ENCODE data around the gene THBS4.
A peak's percentile ranks its signal among the peaks of the same experiment; 100 is the strongest.

Gene THBS4

DNA sequence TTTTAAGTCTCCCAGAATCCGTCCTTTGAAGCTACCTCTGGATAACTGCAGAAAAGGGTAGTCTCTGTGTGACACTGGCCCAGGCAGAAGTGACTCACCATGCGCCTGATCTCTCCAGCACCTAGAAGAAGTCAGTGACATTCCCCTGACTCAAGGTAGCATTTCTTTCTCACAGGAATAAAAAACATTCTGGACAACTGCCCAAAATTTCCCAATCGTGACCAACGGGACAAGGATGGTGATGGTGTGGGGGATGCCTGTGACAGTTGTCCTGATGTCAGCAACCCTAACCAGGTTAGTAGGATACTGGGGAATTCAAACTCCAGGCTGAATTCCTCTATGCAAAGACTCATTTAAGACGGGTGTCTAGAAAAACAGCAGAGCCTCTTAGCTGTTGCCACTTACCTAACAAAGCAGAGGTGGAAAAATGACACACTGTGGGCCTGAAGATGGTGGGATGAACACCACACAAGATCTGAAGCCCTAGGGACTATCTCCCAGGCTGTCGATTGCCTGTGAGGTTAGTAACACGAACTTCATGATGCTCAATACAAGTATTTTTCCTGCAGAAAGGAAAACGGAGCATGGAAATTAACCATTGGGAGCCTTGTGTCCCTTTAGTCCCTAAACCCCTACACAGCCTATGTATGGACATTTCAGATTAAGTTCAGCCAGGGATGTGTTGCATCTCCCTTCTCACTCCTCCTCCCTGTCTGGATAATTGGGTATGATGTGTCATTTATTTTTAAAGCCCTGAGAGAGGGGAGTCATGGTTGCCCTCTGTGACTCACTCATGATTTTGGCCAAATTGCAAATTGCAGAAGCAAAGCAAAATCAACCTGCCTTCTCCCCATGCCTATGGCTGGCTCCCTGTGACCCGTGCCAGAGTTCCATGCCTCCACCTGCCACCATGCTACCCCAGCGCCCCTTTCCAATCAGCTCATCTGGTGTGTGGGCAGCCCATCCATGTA, 37.2 kb downstream of the THBS4 start:
- DNase-seq = peak in 9 of 58 donors; percentile 8 to 60 (median 31)

DNA sequence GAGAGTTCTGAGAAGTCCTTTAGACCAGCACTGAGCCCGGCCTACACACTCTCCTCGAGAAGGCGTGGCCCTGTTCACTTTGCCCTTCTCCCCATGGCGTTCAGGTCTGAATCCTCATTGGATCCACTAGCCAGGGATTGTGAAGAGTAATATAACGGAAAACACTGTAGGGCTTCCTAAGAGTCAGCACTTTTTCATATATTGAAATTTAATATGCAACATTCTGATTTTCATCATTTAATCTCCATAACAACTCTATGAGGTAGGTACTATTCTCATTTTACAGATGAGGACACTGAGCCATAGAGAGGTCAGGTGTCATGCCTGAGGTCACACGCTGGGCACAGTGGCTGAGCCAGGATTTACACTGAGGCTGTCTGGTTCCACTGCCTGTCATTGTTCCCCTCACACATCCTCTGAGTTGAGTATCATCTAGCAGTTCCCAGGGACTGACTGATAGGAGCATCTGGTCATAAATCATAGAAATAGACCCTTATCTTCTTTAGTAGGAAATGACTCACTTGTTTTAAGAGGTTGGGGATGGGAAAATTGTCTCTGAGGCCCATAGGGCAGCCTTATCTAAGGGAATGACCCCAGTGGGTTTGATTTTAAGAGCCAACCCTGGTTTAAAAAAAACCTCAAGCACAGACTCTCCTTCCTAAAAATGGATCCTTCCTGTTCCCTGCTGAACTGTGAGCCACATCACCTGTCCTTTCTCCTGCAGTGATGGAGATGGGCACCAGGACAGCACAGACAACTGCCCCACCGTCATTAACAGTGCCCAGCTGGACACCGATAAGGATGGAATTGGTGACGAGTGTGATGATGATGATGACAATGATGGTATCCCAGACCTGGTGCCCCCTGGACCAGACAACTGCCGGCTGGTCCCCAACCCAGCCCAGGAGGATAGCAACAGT, 41.2 kb downstream of the THBS4 start:
- DNase-seq = no peak

GRCh38 chr5:80077051-80077714, 42.0 kb downstream of the THBS4 start:
- DNase-seq = no peak

DNA sequence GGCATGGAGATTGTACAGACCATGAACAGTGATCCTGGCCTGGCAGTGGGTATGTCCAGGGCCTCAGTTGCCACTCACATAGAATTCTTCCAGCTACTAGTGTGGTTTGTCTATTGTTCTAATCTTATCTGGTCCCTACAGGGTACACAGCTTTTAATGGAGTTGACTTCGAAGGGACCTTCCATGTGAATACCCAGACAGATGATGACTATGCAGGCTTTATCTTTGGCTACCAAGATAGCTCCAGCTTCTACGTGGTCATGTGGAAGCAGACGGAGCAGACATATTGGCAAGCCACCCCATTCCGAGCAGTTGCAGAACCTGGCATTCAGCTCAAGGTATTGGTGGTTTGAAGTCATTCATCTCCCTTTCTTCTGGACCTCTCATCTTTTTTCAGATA, 43.8 kb downstream of the THBS4 start:
- DNase-seq = no peak

GRCh38 chr5:80082281-80082680, 47.1 kb downstream of the THBS4 start:
- DNase-seq = peak in 14 of 58 donors; percentile 2 to 36 (median 14)

DNA sequence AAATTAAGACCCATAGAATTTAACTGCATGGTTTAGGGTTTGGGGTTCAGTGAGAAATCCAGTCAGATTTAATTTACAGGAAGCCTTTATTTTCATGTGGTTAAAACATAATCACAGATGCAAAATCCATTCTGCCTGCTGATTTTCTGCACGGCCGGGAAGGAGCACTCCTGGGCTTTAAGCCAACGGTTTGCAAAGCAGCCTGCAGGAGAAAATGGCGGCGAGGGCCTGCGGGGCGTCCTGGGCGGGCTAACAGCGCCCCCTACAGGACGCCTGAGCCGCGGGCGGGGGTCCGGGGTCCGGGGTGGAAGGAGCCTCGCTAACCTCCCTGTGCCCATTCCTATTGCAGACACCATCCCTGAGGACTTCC, 47.6 kb downstream of the THBS4 start:
- DNase-seq = peak in 55 of 58 donors; percentile 14 to 82 (median 59)

- peak in 22 of 58 donors; percentile 3 to 42 (median 22) for DNase-seq
These were observed 48.1 kb downstream of the THBS4 start for GRCh38 chr5:80083101-80083890.

- no peak for DNase-seq
These were observed 55.7 kb downstream of the THBS4 start for GRCh38 chr5:80090884-80091166.

DNA sequence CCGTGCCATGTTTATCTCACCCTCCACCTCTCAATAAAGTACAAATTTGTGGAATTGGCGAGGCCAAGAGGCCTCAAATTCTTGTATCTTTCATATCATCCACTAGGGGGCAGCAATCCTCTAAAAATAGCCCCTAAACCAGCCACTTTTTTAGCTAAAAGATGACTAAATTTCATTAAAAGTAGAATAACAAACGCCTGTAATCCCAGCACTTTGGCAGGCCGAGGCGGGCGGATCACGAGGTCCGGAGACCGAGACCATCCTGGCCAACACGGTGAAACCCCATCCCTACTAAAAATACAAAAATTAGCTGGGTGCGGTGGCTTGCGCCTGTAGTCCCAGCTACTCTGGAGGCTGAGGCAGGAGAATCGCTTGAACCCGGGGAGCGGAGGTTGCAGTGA, 56.6 kb downstream of the THBS4 start:
- DNase-seq = peak in 10 of 58 donors; percentile 2 to 29 (median 9)

GRCh38 chr5:80092486-80093107, 57.4 kb downstream of the THBS4 start:
- DNase-seq = no peak

DNA sequence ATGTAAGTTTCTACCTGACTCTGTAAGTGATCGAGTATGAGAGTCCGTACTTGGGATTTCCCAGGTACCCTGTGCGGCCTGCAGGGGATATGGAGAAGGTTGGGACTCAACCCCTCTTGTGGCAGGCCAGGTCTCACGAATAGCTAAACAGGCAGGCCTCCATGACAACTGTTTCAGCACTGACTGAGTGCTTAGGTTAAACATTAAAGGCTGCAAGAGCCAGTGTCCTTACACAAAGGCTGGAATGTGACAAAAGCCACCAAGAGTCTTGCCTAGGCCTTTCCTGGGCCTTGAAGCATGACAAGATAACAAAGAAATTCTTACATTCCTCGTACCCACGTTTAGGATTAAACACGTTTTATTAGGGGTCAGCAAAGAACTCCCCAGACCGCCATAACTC, 58.6 kb downstream of the THBS4 start:
- no peak for DNase-seq

GRCh38 chr5:80094236-80094738, 59.1 kb downstream of the THBS4 start:
- no peak for DNase-seq

DNA sequence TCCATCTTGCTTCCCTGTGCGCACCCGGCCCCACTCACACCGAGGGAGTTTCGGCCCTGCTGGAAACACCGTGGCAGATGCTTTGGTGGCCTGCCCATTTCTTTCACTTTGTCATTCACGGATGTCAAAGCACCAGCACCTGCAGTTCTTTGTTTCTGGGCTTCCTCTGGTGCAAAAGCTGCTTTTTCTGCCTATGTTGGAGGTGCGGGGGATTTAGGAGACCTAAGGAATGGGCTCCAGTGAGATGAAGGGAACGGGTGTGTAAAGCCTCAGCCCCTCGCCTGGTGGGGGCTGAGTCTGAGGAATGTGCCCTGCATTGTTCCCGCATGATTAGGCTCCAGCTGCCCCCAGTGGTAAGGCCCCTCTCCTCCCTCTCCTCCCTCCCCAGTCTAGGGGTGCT, 62.3 kb downstream of the THBS4 start:
- no peak for DNase-seq

DNA sequence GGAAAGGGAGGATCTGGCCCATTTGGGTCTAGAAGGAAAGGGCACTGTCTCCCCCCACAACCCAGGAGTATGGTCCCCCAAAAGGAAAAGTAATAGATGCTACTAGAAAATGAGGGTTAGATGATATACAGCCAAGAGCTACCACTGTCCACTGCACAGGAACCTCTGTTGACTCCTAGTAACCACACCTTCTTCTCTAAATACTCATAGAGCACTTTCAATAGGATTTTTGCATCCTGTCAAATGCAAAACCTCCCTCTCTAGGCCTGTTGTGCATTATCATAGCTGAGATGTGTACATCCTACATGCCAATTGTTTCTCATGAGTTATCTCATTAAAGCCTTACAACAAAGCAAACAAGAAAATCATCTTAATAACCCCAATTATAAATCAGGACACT, 66.8 kb downstream of the THBS4 start:
- no peak for DNase-seq

- no peak for DNase-seq
These were observed 68.2 kb downstream of the THBS4 start for GRCh38 chr5:80103371-80103770.

DNA sequence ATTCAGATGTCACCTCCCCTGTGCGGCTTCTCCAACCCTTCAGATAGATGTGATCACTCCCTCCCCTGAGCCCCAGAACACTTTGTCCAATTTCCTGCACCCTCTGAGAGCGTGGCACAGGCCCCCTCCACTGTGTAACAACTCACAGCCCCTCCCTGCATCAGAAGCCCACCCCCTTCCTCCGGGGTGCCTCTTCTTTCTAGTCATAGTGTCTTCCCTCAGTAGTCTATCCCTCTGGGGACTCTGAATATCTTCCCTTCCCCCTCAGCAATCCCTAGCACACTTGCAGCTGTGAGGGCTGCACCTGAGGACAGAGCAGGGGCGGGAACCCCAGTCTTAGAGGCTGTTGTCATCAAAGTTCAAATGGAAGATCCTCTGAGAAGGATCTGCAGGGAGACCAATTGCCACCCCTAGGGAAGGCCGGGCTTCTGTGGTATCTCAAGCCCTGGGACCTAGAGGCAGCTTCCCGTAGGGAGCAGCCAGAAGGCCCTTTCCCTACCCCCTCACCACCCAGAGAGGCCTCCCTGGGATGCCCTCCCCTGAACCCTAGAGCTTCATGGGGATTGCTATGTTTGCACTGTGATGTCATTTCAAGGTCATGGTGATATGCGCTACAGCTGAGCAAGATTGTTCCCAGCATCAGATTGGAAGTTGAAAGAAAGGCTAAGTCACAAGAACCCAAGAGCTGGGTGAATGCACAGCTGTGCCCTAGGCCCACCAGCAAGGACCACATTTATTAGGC, 70.7 kb downstream of the THBS4 start:
- DNase-seq = no peak

GRCh38 chr5:80106916-80107315, 71.8 kb downstream of the THBS4 start:
- no peak for DNase-seq

DNA sequence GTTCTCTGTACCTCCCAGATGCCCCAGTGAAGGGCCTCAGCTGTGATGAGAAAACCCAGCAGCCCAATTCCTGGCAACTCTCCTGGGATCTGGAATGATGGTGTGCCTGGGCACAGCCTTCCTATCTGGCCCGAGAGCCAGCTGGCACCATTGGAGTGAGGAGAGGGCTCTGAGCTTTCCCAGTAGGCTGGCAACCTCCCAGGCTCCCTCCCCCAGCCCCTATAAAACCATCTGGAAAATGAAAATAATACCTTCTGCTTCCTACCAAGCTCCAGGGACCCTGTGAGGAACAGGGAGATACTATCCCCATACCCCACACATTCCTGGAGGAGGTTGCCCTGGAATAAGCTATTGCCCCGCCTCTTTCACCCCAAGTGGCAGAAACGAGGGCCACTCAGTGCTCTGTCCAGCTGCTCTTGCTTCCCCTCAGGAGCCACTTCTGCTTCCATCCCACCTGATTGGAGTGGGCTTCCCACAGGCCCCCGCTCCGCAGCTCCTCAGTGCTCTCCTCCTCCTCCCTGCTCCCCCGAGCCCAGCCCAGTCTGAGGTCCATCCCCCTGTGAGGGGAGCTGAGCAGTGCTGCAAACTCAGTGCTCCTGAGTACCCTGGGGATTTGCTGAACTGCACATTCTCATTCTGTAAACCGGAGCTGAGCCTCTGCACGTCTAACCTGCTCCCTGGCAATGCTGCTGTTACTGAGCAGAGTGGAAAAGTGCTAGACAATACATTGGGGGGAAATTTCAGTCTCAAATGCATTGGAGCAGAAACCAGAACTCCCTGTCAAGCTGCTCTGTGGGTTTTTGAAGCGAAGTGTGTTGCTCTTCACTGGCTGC, 74.7 kb downstream of the THBS4 start:
- peak in 41 of 58 donors; percentile 3 to 66 (median 32) for DNase-seq
